Neuron (in vitro differentiated cells): ENCODE results near the gene ANAPC2.

Source experiments
- H2AFZ ChIP-seq: one replicate; pipeline ENCODE4 v1.6.1; 2013; ENCODE audit warnings: low read depth, mild to moderate bottlenecking, inconsistent platforms, low read length, moderate library complexity
- H3K27me3 ChIP-seq: one replicate; pipeline ENCODE4 v1.6.1; 2013; ENCODE audit warnings: low read length; ENCODE audit not compliant: insufficient read depth
- H3K36me3 ChIP-seq: one replicate; pipeline ENCODE4 v1.6.1; 2013; ENCODE audit warnings: low read length; ENCODE audit not compliant: insufficient read depth
- H3K4me1 ChIP-seq: one replicate; pipeline ENCODE4 v1.6.1; 2013; ENCODE audit warnings: low read length; ENCODE audit not compliant: insufficient read depth
- H3K4me3 ChIP-seq: 2 replicates; pipeline ENCODE4 v1.5.1; 2013; ENCODE audit warnings: mild to moderate bottlenecking, low read length, moderate library complexity
- H3K9me3 ChIP-seq: one replicate; pipeline ENCODE4 v1.6.1; 2013; ENCODE audit warnings: low read length

Gene ANAPC2

DNA sequence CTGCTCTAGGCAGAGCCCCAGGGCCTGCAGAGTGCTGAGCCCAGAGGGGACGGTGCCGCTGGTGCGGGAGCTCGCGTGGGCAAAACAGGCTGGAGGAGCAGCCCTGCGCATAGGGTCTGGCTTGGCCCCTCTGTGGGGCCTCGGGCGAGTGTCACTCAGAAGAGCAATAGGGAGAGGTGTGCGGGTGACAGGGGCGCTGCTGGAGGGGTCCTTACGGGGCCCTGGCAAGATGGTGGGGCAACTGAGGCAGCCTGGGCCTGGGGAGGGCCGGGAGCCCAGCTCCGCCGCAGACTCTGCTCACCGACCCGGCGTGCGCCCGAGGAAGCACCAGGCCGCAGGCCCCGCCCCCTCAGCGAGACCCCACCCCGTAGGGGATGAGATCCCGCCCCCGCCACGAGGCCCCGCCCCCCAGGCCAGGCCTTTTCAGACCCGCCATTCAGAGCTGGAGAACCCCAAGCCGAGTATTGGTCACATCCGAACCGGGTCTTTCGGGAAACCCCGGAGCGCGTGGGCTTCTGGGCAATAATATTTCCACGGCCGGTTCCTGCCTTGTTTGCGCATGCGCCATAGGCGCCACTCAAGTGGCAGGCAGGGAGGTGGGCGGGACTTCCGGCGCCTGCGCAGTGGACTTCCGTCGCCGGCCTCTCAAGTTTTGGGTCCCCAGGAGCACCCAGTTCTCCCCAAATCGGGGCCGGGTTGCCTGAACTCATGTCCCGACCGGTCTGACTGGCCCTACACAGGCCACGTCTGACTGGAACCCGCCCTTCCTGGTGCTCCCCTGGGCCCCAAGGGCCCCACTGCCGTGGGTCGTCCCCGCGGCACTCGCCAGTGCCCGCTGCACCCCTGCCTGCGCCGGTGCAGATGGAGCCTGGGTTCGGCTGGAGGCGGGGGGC is 35.0 kb upstream of the ANAPC2 start:
- H3K36me3 ChIP-seq, result no peaks in the 10 kb centered on the region
- H3K9me3 ChIP-seq, result no peaks in the 10 kb centered on the region
- H3K4me1 ChIP-seq, result peaks cover 15% of the 10 kb centered on the region
- H3K27me3 ChIP-seq, result no peaks in the 10 kb centered on the region
- peak overlapping the region; percentile 90 for H2AFZ ChIP-seq
- peak overlapping the region; percentile 98 for H3K4me3 ChIP-seq

DNA sequence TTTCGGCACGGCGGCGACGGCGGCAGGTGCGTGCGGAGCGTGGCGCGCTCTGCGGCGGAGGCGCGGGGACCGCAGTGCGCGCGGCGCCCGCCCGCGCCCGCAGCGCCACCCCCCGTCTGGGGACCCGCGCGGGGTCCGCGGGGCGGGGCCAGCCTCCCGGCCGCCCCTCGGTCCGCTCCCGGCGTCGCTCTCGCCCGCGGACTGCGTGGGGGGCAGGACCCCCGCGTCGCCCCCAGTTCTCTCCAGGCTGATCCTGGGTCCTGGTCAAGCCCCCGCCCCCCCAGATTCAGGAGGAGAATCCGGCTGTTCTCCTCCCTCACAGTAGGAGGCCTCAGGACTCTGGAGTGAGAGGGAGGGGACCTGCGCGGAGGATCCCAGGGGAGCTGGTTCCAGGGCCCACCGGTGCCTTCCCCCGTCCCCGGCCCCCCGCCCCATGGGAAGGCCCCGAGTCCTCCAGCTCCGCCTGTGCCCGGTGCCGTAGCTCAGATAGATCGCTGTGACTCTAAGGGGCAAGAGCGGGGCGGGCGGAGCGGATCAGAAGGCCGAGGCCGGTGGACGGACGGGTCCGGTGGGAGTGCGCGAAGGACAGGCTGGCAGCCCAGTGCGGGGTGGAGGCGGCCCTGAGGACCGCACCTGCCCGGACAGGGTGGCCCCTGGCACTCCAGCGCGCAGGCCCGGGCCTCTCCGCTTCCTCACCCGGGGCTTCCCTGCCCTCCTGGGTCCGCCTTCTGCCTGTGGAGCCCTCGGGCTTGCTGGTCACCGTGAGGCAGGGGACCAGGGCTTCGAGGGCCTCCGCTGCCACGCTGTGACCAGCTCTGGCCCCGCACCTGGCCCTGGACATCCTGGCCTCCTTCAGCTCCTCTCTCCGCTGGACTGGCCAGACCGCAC is 34.1 kb upstream of the ANAPC2 start, which contains the start of gene RNF208:
RNF208 (minus strand) TSS at position 51 of the 888 bp plus-strand sequence. CDS start 1,028 bp downstream, outside the sequence.
- no peaks in the 10 kb centered on the region for H3K36me3 ChIP-seq
- H3K4me1 ChIP-seq, result peaks cover 15% of the 10 kb centered on the region
- H3K27me3 ChIP-seq, result no peaks in the 10 kb centered on the region
- no peaks in the 10 kb centered on the region for H3K9me3 ChIP-seq
- no peak within 1 kb of the TSS for H2AFZ ChIP-seq
- H3K4me3 ChIP-seq, result peak within 1 kb of the TSS; percentile 98

DNA sequence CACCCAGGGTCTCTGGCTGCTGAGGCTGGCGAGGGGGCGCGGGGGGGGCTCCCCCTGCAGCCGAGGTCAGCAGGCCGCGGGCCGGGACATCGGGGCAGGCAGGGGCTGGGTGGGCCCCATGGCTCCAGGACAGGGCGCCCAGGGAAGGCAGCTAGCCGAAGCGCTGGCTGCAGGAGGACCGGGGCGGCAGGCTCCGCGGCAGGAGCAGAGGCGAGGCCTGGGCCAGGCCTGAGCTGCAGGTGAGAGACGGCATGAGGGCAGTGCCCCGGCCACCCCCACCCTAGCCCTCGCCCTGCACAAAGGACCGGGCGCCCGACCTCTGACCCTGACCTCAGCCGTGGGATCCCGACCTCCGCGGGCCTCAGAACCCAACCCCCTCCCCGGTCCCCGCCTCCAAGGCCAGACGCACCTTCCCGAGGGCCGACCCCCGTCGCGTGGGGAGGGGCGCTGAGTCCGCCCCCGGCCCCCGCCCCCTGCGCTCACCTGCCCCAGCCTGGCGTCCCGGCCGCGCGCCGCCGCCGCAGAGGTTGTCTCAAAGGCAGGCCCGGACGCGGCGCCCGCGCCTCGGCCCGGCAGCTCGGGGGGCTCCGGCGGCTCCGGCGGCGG is 33.2 kb upstream of the ANAPC2 start:
- Histone ChIP-seq H3K27me3 (no peaks in the 10 kb centered on the region), H3K4me1 (peaks cover 15% of the 10 kb centered on the region), H2AFZ (no peak overlapping the region), H3K36me3 (peaks cover 3% of the 10 kb centered on the region), H3K4me3 (peak overlapping the region; percentile 34), H3K9me3 (no peaks in the 10 kb centered on the region)

DNA sequence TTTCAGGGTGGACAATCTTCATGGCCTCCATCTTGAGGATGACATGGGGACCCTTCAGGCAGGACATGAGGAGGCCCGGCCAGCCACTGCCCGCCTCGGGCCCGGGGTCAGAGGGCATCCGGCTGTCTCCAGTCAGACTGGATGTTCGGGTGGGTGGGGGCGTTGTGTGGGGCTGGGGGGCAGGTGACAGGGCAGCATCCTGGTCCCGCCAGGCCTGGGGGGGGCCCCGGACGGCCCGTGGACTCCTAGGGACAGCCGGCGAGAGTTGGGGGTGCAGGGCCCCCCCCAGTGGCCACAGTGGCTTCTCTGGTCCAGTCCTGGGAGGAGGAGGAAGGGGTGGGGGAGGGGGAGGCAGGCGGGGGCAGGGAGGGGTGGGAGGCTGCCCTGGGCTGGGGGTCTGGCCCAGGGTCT is 32.7 kb upstream of the ANAPC2 start:
- Histone ChIP-seq H3K4me3 (no peak overlapping the region), H3K9me3 (no peaks in the 10 kb centered on the region), H2AFZ (no peak overlapping the region), H3K27me3 (no peaks in the 10 kb centered on the region), H3K4me1 (peaks cover 12% of the 10 kb centered on the region), H3K36me3 (peaks cover 7% of the 10 kb centered on the region)

DNA sequence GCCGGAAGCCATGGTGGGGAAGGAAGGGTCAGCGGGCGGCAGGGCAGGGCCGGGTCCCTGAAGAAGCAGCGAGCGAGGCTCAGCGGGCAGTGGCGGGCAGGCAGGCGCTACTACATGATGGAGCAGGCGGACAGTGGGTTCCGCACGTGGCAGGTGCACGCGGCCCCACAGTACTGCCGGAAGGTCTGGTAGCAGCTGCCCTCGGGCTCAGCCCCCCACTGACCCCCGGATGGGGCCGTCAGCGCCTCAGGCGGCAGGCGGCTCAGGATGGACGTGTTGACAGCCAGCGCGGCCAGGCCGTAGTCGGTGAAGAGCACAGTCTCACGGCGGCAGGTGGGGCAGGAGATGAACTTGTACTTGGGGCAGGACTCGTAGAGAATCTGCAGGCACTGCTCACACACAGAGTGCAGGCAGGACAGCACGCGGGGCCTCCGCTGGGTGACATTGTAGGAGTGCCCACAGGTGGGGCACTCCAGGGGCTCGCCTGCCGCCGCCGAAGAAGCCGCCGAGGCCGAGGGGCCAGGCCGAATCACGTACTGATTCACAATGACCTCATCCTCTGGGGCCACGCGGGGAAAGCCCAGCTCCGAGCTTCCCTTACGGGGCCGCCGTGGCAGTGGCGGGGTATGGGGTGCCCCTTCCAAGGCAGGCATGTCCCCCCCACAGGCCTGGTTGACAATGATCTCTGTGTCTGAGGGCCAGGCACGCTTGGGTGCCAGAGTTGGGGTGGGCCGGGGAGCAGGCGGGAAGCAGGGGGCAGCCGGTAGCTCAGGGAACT is 32.1 kb upstream of the ANAPC2 start:
- Histone ChIP-seq H2AFZ (no peak overlapping the region), H3K27me3 (no peaks in the 10 kb centered on the region), H3K4me1 (peaks cover 10% of the 10 kb centered on the region), H3K36me3 (peaks cover 12% of the 10 kb centered on the region), H3K9me3 (no peaks in the 10 kb centered on the region), H3K4me3 (no peak overlapping the region)

DNA sequence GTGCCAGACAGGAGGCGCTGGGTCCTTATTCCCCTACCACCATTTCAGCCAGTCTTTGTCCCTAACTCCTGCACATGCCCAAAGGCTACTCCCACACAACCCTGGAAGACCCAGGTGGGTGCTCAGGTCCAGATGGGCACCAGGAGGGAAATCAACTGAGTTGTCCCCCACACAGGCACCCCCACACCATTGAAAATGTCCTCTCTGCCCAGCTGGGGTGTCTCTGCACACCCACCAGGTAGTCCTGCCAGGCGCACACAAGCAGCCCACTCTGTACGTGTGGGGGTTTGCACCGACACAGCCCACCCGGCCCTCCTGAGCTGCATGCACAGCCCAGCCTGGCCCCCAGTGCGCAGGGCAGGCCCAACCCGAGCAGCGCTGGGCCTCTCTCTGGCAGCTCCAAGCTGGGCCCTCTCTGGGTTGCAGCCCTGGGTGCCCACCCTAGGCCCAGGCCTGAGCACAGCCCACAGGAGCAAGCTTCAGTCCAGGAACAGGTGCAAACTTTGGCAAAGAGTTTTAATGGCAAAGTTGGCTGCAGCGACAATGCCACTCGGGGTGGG is 31.5 kb upstream of the ANAPC2 start:
- Histone ChIP-seq H3K9me3 (no peaks in the 10 kb centered on the region), H2AFZ (no peak overlapping the region), H3K27me3 (no peaks in the 10 kb centered on the region), H3K4me1 (peaks cover 10% of the 10 kb centered on the region), H3K4me3 (no peak overlapping the region), H3K36me3 (peaks cover 18% of the 10 kb centered on the region)

DNA sequence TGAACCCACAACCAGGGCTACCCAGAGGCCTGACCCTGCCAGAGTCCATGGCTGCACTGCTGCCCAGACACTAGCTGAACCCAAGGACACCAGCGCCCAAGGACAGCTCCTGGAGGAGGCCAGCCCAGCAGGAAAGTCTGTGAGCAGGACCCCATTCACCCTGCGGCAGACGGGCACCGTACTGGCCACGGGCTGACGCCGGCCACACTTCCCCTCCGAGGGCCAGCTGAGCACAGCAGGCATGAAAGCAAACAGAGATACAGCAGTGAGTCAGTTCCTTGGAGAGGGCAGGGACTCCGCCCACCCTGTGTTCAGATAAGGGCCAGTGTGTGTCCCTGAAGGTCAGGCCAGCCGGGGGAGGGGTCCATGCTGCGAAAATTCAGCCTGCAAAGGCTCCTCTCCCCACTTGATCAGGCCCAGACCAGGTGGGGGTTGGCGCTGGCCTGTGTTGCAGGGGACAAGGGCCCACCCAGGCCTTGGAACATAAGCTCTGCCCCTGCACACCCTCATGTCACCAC is 30.5 kb upstream of the ANAPC2 start:
- no peak overlapping the region for H2AFZ ChIP-seq
- no peaks in the 10 kb centered on the region for H3K27me3 ChIP-seq
- H3K9me3 ChIP-seq, result no peaks in the 10 kb centered on the region
- peaks cover 7% of the 10 kb centered on the region for H3K4me1 ChIP-seq
- no peak overlapping the region for H3K4me3 ChIP-seq
- peaks cover 23% of the 10 kb centered on the region for H3K36me3 ChIP-seq

DNA sequence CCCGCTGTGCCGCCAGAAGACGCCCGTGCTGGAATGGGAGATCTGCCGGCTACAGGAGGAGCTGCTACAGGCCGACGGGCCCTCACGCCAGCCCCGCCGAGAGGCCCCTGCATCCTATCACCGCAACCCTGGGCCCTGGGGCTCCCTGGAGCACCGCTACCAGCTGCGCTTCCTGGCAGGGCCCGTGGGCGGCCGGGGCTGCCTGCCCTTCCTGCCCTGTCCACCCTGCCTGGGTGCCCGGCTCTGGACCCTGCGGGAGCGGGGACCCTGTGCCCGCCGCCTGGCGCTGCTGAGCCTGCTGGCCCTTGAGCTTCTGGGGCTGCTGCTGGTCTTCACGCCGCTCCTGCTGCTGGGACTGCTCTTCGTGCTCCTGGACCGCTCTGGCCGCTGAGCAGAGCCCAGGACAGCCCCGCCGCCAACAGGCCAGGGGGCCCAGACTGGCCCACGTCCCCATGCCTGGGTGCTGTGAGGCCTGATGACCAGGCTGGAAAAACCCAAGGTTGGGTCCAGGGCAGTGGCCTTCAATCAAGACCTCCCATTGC is 29.9 kb upstream of the ANAPC2 start:
- Histone ChIP-seq H2AFZ (no peak overlapping the region), H3K36me3 (peaks cover 23% of the 10 kb centered on the region), H3K9me3 (no peaks in the 10 kb centered on the region), H3K4me1 (peaks cover 7% of the 10 kb centered on the region), H3K4me3 (no peak overlapping the region), H3K27me3 (no peaks in the 10 kb centered on the region)

DNA sequence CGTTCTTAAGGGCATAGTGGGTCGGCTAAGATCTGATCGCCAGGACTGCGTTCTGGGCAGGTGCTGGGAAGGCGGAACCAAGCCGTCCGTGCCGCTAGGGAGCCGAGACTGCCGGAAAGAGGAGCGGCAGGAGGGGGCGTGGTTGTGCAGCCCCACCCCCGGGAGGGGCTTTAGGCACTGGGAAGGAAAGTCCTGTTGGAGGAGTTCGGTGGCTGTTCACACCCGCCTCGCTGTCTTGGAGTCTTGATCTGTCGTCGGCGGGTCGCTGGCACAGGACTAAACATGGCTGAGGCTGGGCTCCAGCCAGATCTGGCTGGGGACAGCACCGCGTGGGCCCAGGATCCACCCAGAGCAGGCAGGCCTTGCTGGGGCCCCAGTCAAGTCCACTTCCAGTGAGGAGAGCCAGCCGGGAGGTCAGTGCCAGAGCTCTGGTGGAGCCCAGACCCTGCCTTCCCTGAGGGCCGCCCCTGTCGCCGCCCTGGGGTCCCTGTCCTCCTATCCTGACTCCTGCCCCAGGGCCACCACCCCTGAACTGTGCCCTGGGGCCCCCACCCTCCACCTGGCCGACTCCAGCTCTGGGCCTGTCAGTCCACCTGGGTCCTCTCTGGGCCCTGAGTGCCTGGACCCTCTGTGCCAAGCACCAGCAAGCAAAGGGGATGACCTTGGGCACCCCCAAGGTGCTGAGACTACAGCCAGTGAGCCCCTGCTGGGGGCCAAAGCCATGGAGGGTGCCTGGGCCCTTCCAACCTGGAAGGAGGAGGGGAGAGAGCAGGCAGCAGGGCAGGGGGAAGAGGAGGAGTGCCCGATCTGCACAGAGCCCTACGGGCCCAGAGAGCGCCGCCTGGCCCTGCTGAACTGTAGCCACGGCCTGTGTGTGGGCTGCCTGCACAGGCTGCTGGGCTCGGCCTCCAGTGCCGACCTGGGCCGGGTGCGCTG is 29.2 kb upstream of the ANAPC2 start:
- Histone ChIP-seq H3K36me3 (peaks cover 23% of the 10 kb centered on the region), H3K27me3 (no peaks in the 10 kb centered on the region), H3K4me3 (no peak overlapping the region), H2AFZ (no peak overlapping the region), H3K4me1 (peaks cover 1% of the 10 kb centered on the region), H3K9me3 (no peaks in the 10 kb centered on the region)

DNA sequence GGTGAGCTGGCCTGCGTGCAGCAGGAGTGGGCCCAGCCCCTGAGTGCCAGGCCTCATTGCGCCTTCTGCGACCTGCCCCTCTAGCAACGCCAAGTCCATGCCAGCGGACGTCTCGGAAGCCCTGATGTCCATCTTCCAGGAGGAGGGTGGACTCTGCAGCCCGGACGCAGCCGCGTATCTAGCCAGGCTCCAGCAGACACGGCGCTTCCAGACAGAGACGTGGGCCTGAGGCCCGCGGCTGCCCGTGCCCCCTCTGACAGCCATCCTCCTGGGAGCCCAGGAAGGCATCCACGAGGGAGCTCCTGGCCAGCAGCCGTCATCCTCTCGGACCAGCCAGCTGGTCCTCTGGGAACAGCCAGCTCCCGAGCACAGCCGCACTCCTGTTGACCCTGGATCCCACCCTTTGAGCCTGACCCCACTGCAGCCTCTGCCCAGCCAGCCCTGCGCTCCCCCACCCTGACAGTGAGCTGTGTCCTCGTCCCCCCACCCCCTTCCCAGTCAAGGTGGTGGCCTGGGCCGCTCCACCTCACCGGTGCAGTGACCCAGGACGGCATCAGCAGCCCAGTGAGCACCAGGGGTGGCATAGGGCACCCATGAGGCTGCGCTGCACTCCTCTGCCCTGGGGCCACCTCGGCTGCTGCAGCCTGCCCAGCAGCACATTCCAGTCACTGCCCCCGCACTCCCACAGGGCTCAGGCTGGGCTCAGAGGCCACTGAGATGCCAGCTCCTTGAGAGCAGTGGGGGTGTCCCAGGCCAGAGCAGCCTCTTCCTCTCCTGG is 28.0 kb upstream of the ANAPC2 start:
- H3K27me3 ChIP-seq, result no peaks in the 10 kb centered on the region
- no peaks in the 10 kb centered on the region for H3K9me3 ChIP-seq
- H3K4me1 ChIP-seq, result no peaks in the 10 kb centered on the region
- no peak overlapping the region for H2AFZ ChIP-seq
- H3K36me3 ChIP-seq, result peaks cover 29% of the 10 kb centered on the region
- no peak overlapping the region for H3K4me3 ChIP-seq
